SU-DHL-6 (cell line): ENCODE data around the gene TBC1D8.

Experiments
- H2AFZ ChIP-seq: fragments of 200-600 bp; sonication (generic); 2 replicates; pipeline ENCODE4 v1.6.1; 2014; ENCODE audit warnings: low read depth, mild to moderate bottlenecking, moderate library complexity, mixed read lengths, antibody characterized with exemption, low read length; ENCODE audit not compliant: severe bottlenecking
- H3F3A ChIP-seq: fragments of 200-600 bp; shearing (Covaris generic); 2 replicates; pipeline ENCODE4 v1.6.0; 2016; ENCODE audit warnings: antibody characterized with exemption, mild to moderate bottlenecking; ENCODE audit not compliant: insufficient read depth
- H3K27ac ChIP-seq: fragments of 200-600 bp; sonication (generic); 2 replicates; pipeline ENCODE4 v1.5.1; 2016; ENCODE audit warnings: low read depth, mild to moderate bottlenecking, low read length, moderate library complexity, mixed read lengths
- H3K27me3 ChIP-seq: fragments of 200-600 bp; sonication (generic), shearing (Covaris generic); 2 replicates; pipeline ENCODE4 v1.6.0; 2014; ENCODE audit warnings: mild to moderate bottlenecking, low read length
- H3K36me3 ChIP-seq: fragments of 200-600 bp; sonication (generic); 2 replicates; pipeline ENCODE4 v1.6.1; 2014; ENCODE audit warnings: mild to moderate bottlenecking, low read length, mixed read lengths
- H3K4me2 ChIP-seq: fragments of 300-600, 200-600 bp; shearing (Covaris generic), sonication (generic); 2 replicates; pipeline ENCODE4 v1.6.0; 2014; ENCODE audit warnings: low read length, low read depth, mild to moderate bottlenecking; ENCODE audit not compliant: poor library complexity, severe bottlenecking
- H3K4me3 ChIP-seq: fragments of 200-600 bp; sonication (generic); 2 replicates; pipeline ENCODE4 v1.5.1; 2014; ENCODE audit warnings: antibody characterized with exemption, low read length, mild to moderate bottlenecking, mixed read lengths; ENCODE audit not compliant: insufficient read depth, poor library complexity, severe bottlenecking
- H3K79me2 ChIP-seq: fragments of 200-600 bp; sonication (generic); 2 replicates; pipeline ENCODE4 v1.6.1; 2014; ENCODE audit warnings: mild to moderate bottlenecking, low read length, moderate library complexity; ENCODE audit not compliant: insufficient read depth
- H3K9ac ChIP-seq: fragments of 200-600 bp; sonication (generic); 2 replicates; pipeline ENCODE4 v1.7.0; 2014; ENCODE audit warnings: mild to moderate bottlenecking, low read length
- H3K9me2 ChIP-seq: fragments of 200-600 bp; sonication (generic); replicated peaks from 2 replicates; pipeline ENCODE4 v1.6.1; 2014; ENCODE audit warnings: low read length; ENCODE audit not compliant: insufficient read depth
- H3K9me3 ChIP-seq: fragments of 200-600 bp; sonication (generic); 2 replicates; pipeline ENCODE4 v1.6.1; 2014; ENCODE audit warnings: low read length, mixed read lengths; ENCODE audit not compliant: insufficient read depth
- H4K20me1 ChIP-seq: fragments of 200-600 bp; sonication (generic); 2 replicates; pipeline ENCODE4 v1.6.1; 2014; ENCODE audit warnings: low read depth, mild to moderate bottlenecking, antibody characterized with exemption, low read length, moderate library complexity, mixed read lengths
- EZH2phosphoT487 ChIP-seq: fragments of 200-600 bp; sonication (generic), shearing (Covaris generic); conservative IDR thresholded peaks from 2 replicates; pipeline ENCODE4 v1.6.1; 2018; ENCODE audit warnings: mild to moderate bottlenecking, antibody characterized with exemption, low read length, moderate library complexity, mixed read lengths
- TF ChIP-seq, protein P1 (sequence below): fragments of 200-600 bp; sonication (generic); IDR thresholded peaks from one replicate; pipeline ENCODE4 v1.5.1; 2017; ENCODE audit warnings: antibody characterized with exemption, mild to moderate bottlenecking, low read length, moderate library complexity; ENCODE audit not compliant: insufficient read depth, poor library complexity, severe bottlenecking

The TBC1D8 gene

DNA sequence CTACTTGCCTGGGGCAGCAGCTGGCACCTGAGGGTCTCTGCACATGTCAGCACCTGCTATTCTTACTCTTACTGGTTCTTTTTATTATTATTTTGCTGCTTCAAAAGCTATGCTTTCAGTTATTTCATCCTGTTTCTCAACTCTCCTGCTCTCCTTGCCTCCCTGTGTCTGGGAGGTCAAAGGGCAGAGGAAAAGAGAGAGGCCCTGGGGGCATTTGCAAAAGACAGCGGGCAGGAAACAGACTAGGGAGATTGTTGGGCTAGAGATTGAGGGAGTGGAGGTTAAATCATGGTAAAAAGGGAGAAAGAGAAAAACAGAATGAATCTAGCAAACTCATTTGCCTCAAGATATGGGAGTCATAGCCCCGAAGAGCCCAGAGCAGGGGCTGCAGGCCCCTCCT lies 170.2 kb downstream of the TBC1D8 start:
- TF ChIP-seq EZH2phosphoT487 = no peak
- TF ChIP-seq, protein P1, sequence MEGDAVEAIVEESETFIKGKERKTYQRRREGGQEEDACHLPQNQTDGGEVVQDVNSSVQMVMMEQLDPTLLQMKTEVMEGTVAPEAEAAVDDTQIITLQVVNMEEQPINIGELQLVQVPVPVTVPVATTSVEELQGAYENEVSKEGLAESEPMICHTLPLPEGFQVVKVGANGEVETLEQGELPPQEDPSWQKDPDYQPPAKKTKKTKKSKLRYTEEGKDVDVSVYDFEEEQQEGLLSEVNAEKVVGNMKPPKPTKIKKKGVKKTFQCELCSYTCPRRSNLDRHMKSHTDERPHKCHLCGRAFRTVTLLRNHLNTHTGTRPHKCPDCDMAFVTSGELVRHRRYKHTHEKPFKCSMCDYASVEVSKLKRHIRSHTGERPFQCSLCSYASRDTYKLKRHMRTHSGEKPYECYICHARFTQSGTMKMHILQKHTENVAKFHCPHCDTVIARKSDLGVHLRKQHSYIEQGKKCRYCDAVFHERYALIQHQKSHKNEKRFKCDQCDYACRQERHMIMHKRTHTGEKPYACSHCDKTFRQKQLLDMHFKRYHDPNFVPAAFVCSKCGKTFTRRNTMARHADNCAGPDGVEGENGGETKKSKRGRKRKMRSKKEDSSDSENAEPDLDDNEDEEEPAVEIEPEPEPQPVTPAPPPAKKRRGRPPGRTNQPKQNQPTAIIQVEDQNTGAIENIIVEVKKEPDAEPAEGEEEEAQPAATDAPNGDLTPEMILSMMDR = no peak
- H3K9me2 ChIP-seq = no peaks in the 10 kb centered on the region
- no peaks in the 10 kb centered on the region for H3F3A ChIP-seq
- H3K27me3 ChIP-seq = no peaks in the 10 kb centered on the region
- H3K36me3 ChIP-seq = no peaks in the 10 kb centered on the region
- no peaks in the 10 kb centered on the region for H3K9me3 ChIP-seq
- H3K79me2 ChIP-seq = no peaks in the 10 kb centered on the region
- H3K4me2 ChIP-seq = no peak overlapping the region
- H4K20me1 ChIP-seq = no peaks in the 10 kb centered on the region
- H3K27ac ChIP-seq = no peak overlapping the region
- H3K4me3 ChIP-seq = no peak overlapping the region
- no peak overlapping the region for H3K9ac ChIP-seq
- H2AFZ ChIP-seq = no peak overlapping the region

DNA sequence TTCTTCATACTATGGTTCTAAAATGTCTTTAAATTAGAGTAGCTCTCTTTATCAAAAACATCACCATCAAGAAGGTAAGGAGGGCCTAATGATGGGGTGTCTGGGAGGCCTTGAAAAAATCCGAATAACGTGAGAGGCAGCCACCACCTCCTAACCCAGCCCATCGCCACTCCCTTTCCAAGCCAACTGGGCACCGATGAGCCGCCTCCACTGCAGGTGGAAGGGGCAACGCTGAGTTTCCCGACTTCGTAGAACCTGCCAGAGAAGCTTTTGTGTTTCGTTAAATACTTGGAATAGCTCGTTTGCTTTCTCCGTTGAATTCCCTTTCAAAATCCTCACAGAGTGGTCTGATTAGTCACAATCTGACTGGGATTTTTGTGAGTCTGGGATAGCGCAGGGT lies 171.1 kb downstream of the TBC1D8 start:
- H3K9me2 ChIP-seq = no peaks in the 10 kb centered on the region
- no peak overlapping the region for H3K4me3 ChIP-seq
- H3K79me2 ChIP-seq = no peaks in the 10 kb centered on the region
- no peak overlapping the region for H2AFZ ChIP-seq
- H4K20me1 ChIP-seq = no peaks in the 10 kb centered on the region
- TF ChIP-seq, protein P1 = no peak
- TF ChIP-seq EZH2phosphoT487 = no peak
- no peaks in the 10 kb centered on the region for H3K36me3 ChIP-seq
- no peaks in the 10 kb centered on the region for H3K27me3 ChIP-seq
- no peaks in the 10 kb centered on the region for H3K9me3 ChIP-seq
- H3F3A ChIP-seq = no peaks in the 10 kb centered on the region
- H3K9ac ChIP-seq = no peak overlapping the region
- H3K27ac ChIP-seq = no peak overlapping the region
- no peak overlapping the region for H3K4me2 ChIP-seq

DNA sequence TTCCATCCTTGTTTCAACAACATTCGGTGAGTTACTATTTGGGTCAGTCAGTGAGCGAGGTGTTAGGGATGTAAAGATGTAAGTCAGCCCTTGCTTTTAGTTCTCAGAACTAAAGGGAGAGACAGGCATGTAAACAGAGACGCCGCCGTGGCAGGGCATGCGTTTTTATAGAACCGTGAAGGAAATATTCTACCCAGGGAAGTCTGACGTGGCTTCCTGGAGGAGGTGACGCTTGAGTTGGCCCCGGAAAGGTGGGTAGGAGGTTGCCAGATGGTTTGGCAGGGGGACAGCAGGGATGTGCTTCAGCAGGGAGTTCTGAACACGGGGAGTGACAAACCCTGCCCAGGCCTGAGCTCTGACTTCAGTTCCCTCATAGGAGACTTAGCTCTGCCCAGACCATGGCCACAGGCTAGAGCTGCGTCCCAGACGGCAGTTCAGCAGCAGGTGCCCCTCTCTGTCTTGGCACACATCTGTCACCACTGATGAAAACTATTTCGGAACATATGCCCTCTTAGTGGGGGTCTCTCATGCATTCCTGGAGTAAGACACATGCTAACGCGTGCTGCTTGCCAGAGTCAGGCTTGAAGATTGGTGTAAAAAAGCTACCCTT lies 172.5 kb downstream of the TBC1D8 start:
- Histone ChIP-seq H3F3A (no peaks in the 10 kb centered on the region), H3K79me2 (no peaks in the 10 kb centered on the region), H3K27ac (no peak overlapping the region), H3K4me3 (no peak overlapping the region), H3K9ac (no peak overlapping the region), H3K27me3 (no peaks in the 10 kb centered on the region), H3K9me3 (no peaks in the 10 kb centered on the region), H2AFZ (no peak overlapping the region), H3K4me2 (no peak overlapping the region), H3K36me3 (no peaks in the 10 kb centered on the region), H3K9me2 (no peaks in the 10 kb centered on the region), H4K20me1 (no peaks in the 10 kb centered on the region)
- no peak for TF ChIP-seq EZH2phosphoT487

DNA sequence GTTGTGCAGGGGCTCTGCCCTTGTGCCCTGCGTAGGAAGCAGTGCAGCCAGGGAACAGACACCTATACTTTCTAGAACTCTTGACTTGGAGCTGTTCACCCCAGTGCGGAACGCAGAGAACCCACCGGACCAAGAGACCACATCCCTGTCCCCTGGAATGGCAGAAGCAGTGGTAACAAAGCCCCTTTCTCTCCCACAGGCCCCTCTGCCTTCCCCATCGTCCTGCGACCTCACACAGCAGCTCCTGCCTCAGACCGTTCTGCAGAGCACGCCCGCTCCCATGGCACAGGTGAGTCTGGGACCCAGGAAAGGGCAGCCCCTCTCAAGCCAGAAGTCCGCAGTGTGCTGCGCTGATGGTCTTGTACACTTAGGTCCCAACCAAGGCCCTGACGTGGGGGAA lies 173.7 kb downstream of the TBC1D8 start:
- no peak overlapping the region for H3K27ac ChIP-seq
- no peak for TF ChIP-seq EZH2phosphoT487
- TF ChIP-seq, protein P1 = no peak

More for the DNA sequence above, 173.7 kb downstream of the TBC1D8 start:
- Histone ChIP-seq H2AFZ (no peak overlapping the region), H3K79me2 (no peaks in the 10 kb centered on the region), H3K9me2 (no peaks in the 10 kb centered on the region), H3K27me3 (no peaks in the 10 kb centered on the region), H3F3A (no peaks in the 10 kb centered on the region), H3K9ac (no peak overlapping the region), H4K20me1 (no peaks in the 10 kb centered on the region), H3K36me3 (no peaks in the 10 kb centered on the region), H3K4me3 (no peak overlapping the region), H3K4me2 (no peak overlapping the region), H3K9me3 (no peaks in the 10 kb centered on the region)
